Heart left ventricle (tissue), 16 donors: ENCODE measurements around the gene SSBP3. TPM values are rescaled to one million over a fixed set of nuclear protein-coding genes. Genes with fewer than 3 reads are reported as not detected.
A peak's percentile ranks its signal among the peaks of the same experiment; 100 is the strongest.

Experiments used
- ATAC-seq, 4 donors: fragments of 200-7000 bp; cut with Tn5 transposase; one replicate each; pipeline ENCODE4 v1.9.1; 2020 to 2022; ENCODE audit warnings: moderate library complexity in 4 of 4, mild to moderate bottlenecking in 3 of 4, moderate number of reproducible peaks in 1 of 4
- DNase-seq, 5 donors: peaks; one replicate each; pipeline ENCODE4 v3.0.0-alpha.2; 2020
- H3K27ac ChIP-seq, 12 donors: fragments of 200-600 bp; sonication (generic) in 4 of 12; one replicate each; pipeline versions ENCODE4 v1.5.0 to v1.8.0; 2016 to 2022; ENCODE audit warnings: mild to moderate bottlenecking in 2 of 12
- H3K27me3 ChIP-seq, 9 donors: fragments of 200-600 bp; sonication (generic) in 2 of 9; one replicate each; pipeline versions ENCODE4 v1.5.1 to v1.8.0; 2016 to 2022; ENCODE audit warnings: mild to moderate bottlenecking in 3 of 9
- H3K36me3 ChIP-seq, 9 donors: fragments of 200-600 bp; sonication (generic) in 2 of 9; one replicate each; pipeline versions ENCODE4 v1.5.0 to v1.8.0; 2018 to 2022; ENCODE audit warnings: mild to moderate bottlenecking in 2 of 9
- H3K4me1 ChIP-seq, 12 donors: fragments of 200-600 bp; sonication (generic) in 4 of 12; one replicate each; pipeline versions ENCODE4 v1.5.0 to v1.8.0; 2016 to 2022; ENCODE audit warnings: mild to moderate bottlenecking in 3 of 12
- H3K4me3 ChIP-seq, 12 donors: fragments of 200-600 bp; sonication (generic) in 4 of 12; one replicate each; pipeline versions ENCODE4 v1.5.0 to v1.8.0; 2017 to 2022; ENCODE audit warnings: mild to moderate bottlenecking in 9 of 12, moderate library complexity in 4 of 12
- H3K9me3 ChIP-seq, 12 donors: fragments of 200-600 bp; sonication (generic) in 4 of 12; one replicate each; pipeline versions ENCODE4 v1.5.0 to v1.8.0; 2016 to 2022; ENCODE audit warnings: mild to moderate bottlenecking in 1 of 12
- CTCF ChIP-seq, 12 donors: fragments of 200-600 bp; sonication (generic) in 4 of 12; IDR thresholded peaks; one replicate each; pipeline versions ENCODE4 v1.5.0 to v1.8.0; 2018 to 2022; ENCODE audit warnings: antibody characterized with exemption in 12 of 12, mild to moderate bottlenecking in 5 of 12
- POLR2A ChIP-seq, 2 donors: fragments of 450-650 bp; IDR thresholded peaks; one replicate each; pipeline ENCODE4 v1.6.1; 2017; ENCODE audit warnings: antibody characterized with exemption in 2 of 2, mild to moderate bottlenecking in 2 of 2, moderate library complexity in 2 of 2
- WGBS, 4 donors: extraction: QIAGEN DNeasy Blood & Tissue Kit in 2 of 4; methylation state at CpG; one replicate each; pipeline versions ENCODE4 v1.1.5 to v1.1.7; 2013 to 2018; 5-methylcytosine and 5-hydroxymethylcytosine counted together
- intact Hi-C, 10 donors: fragments of 100-400 bp; cut with DNase I; formaldehyde crosslinking; loops; one replicate each; pipeline versions ENCODE4 v1.11.1 to v1.14.2; 2022
- polyA plus RNA-seq, 2 donors: library from polyadenylated mRNA; stranded (reverse); fragments of 200-250 nt; gene quantifications; one replicate each; pipeline ENCODE4 v1.2.3, GENCODE V29; 2013
- total RNA-seq, 9 donors: library from RNA; depleted of rRNA in 2 of 9; stranded (reverse); fragments of >200 nt in 2 of 9; fragmentation: NEBNext Ultra II Directional in 3 of 9; extraction: Animal tissue kit (Norgen Biotek cat#: 25700) in 3 of 9; gene quantifications; one replicate each; pipeline versions ENCODE4 v1.1.0 to v1.2.4, GENCODE V29; 2016 to 2023
- donor health status: ischemic (EF 13 %, LVEDD 7.1; RV severe dilation, severe dysfunction).
- donor health status: healthy with polysubstance abuse.
- donor health status: DM: no; HTN: yes; CAD: no.
- donor health status: DM: no; HTN: no; CAD: no.
- donor health status: ischemic (EF 25% LVEDD 6.9; RV normal size, moderate dysfunction).
- donor health status: ischemic (EF 25% LVEDD 5.7; RV mildly dilated, moderate dysfunction).
- donor health status: healthy.
- donor health status: DM: yes; HTN: yes; CAD: no.
- donor health status: ischemic (EF 35%, LVEDD 5.7; RV mildly dilated, moderate dysfunction).
- donor health status: nonischemic (EF 11% LVEDD 7.7; RV severe dilation, severe dysfunction).
- donor health status: DM: yes; HTN: yes; CAD: no.
- donor health status: PGD.
- donor health status: ischemic (EF 29% LVEDD 5.4; RV normal size, mild dysfunction).
- donor health status: nonischemic (EF 23%, LVEDD 6.1; RV moderate dilation, normal function).

The SSBP3 gene
- total and polyA plus RNA-seq, 11 donors = 20.8 to 61.8 (median 48.1) TPM

GRCh38 chr1:54429838-54430237 lies 23.6 kb upstream of the SSBP3 start:
- no peak for ATAC-seq
- no peaks in the 10 kb centered on the region for H3K36me3 ChIP-seq
- no peaks in the 10 kb centered on the region for H3K9me3 ChIP-seq
- WGBS, 4 donors = 92 to 95% (median 93%) methylated on average over 6 of the region's 6 CpGs
- no peak for DNase-seq
- no peak overlapping the region for H3K27ac ChIP-seq
- no peaks in the 10 kb centered on the region for H3K4me1 ChIP-seq
- no peaks in the 10 kb centered on the region for H3K27me3 ChIP-seq
- H3K4me3 ChIP-seq = no peak overlapping the region
- TF ChIP-seq POLR2A (IDR thresholded peaks at IDR 0.05) (no peak), CTCF (IDR thresholded peaks at IDR 0.05) (no peak)
- intact Hi-C loops = no loop called here

- TF ChIP-seq POLR2A (IDR thresholded peaks at IDR 0.05) (no peak), CTCF (IDR thresholded peaks at IDR 0.05) (no peak)
- Histone ChIP-seq H3K4me1 (no peaks in the 10 kb centered on the region), H3K36me3 (no peaks in the 10 kb centered on the region), H3K27me3 (no peaks in the 10 kb centered on the region), H3K27ac (no peak overlapping the region), H3K4me3 (no peak overlapping the region), H3K9me3 (no peaks in the 10 kb centered on the region)
- WGBS, 4 donors = 60 to 67% (median 64%) methylated on average over 10 of the region's 10 CpGs
- intact Hi-C loops = no loop called here
- ATAC-seq = no peak
- no peak for DNase-seq
Measured at GRCh38 chr1:54428837-54429518, 22.8 kb upstream of the SSBP3 start.

- intact Hi-C loops = no loop called here
- TF ChIP-seq POLR2A (IDR thresholded peaks at IDR 0.05) = no peak
- TF ChIP-seq CTCF (IDR thresholded peaks at IDR 0.05) = peak in 2 of 12 donors; percentile 14 to 15
- H3K36me3 ChIP-seq = no peaks in the 10 kb centered on the region
- no peak for ATAC-seq
- H3K4me1 ChIP-seq = no peaks in the 10 kb centered on the region
- H3K27me3 ChIP-seq = no peaks in the 10 kb centered on the region
- WGBS, 4 donors = 84 to 94% (median 89%) methylated on average over 9 of the region's 9 CpGs
- H3K9me3 ChIP-seq = no peaks in the 10 kb centered on the region
- no peak for DNase-seq
- H3K27ac ChIP-seq = no peak overlapping the region
- no peak overlapping the region for H3K4me3 ChIP-seq
Measured at GRCh38 chr1:54425152-54425584, 19.0 kb upstream of the SSBP3 start.

- intact Hi-C loops = loop anchor here in 2 of 10 donors (5.0 kb wide), 2 partner anchors 38 to 53 kb away; no protein-coding TSS in a partner anchor
- H3K4me1 ChIP-seq = no peaks in the 10 kb centered on the region
- TF ChIP-seq POLR2A (IDR thresholded peaks at IDR 0.05) (no peak), CTCF (IDR thresholded peaks at IDR 0.05) (no peak)
- no peak overlapping the region for H3K27ac ChIP-seq
- no peaks in the 10 kb centered on the region for H3K36me3 ChIP-seq
- no peak for ATAC-seq
- H3K27me3 ChIP-seq = no peaks in the 10 kb centered on the region
- H3K4me3 ChIP-seq = no peak overlapping the region
- WGBS, 4 donors = 83 to 86% (median 85%) methylated on average over 2 of the region's 2 CpGs
- DNase-seq = no peak
- no peaks in the 10 kb centered on the region for H3K9me3 ChIP-seq
Measured at GRCh38 chr1:54424398-54424797, 18.2 kb upstream of the SSBP3 start.
